ENCODE measurements around the gene FAM3B.

DNA sequence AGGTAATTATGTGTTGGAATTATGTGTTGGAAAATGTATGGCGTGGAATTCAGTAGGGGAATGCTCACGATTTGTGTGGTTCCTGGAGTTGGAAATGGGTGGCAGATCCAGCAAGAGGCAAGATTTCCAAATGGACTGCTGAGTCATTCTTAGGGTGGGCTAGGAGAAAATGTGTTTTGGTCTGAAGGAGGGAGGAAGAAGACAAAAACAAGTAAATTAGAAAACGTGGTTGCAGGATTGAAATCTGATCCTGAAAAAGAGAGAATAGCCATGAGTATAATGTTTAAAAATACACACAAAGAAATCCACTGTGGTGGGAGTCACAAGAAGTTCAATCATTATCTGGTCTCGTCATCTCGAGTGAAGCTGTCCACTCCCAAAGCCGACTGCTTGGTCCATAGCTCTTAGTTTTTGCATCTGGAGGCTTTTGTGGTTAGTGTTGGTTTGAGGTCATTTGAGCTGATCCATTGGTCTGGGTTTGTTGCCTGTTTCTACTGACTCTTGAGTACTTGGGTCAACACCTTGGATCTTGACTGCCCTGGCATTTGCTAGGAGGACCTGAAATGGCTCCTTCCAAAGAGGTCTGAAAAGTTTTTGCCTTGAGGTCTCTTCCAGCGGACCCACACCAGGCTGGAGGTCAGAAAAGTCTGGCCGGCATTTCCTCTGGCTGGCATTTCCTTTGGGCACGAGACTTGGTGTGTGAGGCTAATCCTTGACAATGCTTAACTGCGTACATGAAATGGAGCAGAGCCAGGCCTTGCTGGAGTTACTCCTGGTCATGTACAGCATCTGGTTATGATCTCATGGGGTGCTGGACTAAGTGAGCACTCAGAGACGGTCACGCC is 54.5 kb downstream of the FAM3B start:
- TF ChIP-seq, protein P1, sequence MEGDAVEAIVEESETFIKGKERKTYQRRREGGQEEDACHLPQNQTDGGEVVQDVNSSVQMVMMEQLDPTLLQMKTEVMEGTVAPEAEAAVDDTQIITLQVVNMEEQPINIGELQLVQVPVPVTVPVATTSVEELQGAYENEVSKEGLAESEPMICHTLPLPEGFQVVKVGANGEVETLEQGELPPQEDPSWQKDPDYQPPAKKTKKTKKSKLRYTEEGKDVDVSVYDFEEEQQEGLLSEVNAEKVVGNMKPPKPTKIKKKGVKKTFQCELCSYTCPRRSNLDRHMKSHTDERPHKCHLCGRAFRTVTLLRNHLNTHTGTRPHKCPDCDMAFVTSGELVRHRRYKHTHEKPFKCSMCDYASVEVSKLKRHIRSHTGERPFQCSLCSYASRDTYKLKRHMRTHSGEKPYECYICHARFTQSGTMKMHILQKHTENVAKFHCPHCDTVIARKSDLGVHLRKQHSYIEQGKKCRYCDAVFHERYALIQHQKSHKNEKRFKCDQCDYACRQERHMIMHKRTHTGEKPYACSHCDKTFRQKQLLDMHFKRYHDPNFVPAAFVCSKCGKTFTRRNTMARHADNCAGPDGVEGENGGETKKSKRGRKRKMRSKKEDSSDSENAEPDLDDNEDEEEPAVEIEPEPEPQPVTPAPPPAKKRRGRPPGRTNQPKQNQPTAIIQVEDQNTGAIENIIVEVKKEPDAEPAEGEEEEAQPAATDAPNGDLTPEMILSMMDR (conservative IDR thresholded peaks at IDR 0.05; ENCODE audit: low read depth, low read length) = no peak
- TF ChIP-seq RFX5 (IDR thresholded peaks at IDR 0.05; ENCODE audit: low read depth, low read length) (no peak), CHD1 (IDR thresholded peaks at IDR 0.05; ENCODE audit: low read depth, low read length) (no peak), POLR2A (IDR thresholded peaks at IDR 0.05; ENCODE audit: low read depth, low read length) (no peak), RCOR1 (IDR thresholded peaks at IDR 0.05; ENCODE audit: insufficient replicate concordance, low read length) (no peak), BHLHE40 (IDR thresholded peaks at IDR 0.05; ENCODE audit: low read depth, low read length) (no peak), NFE2L2 (IDR thresholded peaks at IDR 0.05; ENCODE audit: low read depth, low read length) (no peak), MXI1 (IDR thresholded peaks at IDR 0.05; ENCODE audit: borderline replicate concordance, low read depth, low read length) (no peak)
- TF ChIP-seq, protein P2, sequence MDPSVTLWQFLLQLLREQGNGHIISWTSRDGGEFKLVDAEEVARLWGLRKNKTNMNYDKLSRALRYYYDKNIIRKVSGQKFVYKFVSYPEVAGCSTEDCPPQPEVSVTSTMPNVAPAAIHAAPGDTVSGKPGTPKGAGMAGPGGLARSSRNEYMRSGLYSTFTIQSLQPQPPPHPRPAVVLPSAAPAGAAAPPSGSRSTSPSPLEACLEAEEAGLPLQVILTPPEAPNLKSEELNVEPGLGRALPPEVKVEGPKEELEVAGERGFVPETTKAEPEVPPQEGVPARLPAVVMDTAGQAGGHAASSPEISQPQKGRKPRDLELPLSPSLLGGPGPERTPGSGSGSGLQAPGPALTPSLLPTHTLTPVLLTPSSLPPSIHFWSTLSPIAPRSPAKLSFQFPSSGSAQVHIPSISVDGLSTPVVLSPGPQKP (IDR thresholded peaks at IDR 0.05; ENCODE audit: borderline replicate concordance, low read depth, low read length) = no peak

All from IMR-90 (cell line).